GM18520 (cell line): Measurements from ENCODE around the gene UROS.

Experiments used
- ATAC-seq: cut with Tn5 transposase; IDR thresholded peaks from one replicate; pipeline ENCODE4 v1.9.1; 2021; ENCODE audit not compliant: unreplicated experiment

Gene UROS

DNA sequence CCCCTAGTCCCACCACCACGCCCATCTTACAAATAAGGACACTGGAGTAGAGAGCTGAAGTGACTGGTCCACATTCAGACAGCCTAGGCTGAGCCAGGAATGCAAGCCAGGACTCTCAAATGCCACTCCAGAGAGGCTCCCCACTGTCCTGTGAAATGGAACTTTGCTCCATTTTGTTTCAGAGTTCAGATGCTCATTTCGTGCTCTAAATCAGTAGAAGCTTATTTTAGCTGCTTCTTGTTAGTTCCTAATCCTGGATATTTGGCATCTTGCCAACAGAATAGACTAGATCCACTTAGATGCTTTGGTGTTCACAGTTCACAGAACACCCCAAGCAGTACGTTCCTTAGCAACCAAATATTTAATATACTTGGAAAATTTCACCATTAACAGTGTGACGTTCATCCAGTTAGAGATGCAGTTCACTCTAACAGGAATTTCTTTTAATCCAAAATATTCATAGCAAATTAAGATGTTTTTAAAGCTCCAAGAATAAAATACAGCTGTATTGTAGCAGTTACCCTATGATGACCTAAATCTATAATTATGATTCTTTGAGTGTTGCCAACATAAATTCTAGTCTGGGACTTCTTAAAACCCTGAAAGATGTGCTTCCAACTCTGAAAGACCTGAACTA lies 54.7 kb downstream of the UROS start:
- ATAC-seq, result no peak

DNA sequence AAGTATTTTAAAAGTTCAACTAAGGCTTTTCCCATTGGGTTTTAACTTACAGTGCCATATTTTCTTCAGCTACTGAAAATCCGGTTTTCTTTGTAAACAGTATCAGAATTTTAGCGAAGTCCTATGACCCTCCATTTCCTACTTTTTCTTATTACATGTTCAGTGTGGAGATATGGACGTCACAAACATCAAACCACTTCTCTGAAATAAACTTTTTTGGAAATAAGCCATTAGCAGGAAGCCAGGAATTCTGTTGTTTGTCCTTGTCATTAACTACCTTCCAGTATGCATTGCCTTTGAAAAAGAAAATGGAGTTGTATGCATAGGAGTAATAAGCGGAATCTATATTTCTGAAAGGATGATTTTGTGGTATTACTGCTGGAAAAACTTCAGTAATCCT lies 56.5 kb downstream of the UROS start:
- no peak for ATAC-seq

DNA sequence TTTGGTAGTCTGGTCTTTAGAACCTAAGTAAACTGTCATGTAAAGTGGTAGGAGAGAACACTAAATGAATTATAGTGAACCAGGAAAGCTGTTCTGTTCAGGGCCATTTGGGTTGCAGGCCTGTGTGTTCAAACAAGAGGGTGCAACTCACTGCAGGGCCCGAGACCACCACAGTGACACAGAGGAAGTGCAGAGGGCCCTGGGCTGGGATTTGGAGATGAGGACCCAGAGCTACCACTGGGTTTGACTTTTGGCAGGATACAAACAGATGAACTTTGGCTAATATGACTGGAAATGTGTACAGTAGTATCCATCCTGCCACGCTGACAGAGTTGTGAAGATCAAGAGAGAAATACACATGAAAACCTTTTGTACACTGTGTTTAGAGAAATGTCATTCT lies 57.2 kb downstream of the UROS start:
- ATAC-seq, result no peak

DNA sequence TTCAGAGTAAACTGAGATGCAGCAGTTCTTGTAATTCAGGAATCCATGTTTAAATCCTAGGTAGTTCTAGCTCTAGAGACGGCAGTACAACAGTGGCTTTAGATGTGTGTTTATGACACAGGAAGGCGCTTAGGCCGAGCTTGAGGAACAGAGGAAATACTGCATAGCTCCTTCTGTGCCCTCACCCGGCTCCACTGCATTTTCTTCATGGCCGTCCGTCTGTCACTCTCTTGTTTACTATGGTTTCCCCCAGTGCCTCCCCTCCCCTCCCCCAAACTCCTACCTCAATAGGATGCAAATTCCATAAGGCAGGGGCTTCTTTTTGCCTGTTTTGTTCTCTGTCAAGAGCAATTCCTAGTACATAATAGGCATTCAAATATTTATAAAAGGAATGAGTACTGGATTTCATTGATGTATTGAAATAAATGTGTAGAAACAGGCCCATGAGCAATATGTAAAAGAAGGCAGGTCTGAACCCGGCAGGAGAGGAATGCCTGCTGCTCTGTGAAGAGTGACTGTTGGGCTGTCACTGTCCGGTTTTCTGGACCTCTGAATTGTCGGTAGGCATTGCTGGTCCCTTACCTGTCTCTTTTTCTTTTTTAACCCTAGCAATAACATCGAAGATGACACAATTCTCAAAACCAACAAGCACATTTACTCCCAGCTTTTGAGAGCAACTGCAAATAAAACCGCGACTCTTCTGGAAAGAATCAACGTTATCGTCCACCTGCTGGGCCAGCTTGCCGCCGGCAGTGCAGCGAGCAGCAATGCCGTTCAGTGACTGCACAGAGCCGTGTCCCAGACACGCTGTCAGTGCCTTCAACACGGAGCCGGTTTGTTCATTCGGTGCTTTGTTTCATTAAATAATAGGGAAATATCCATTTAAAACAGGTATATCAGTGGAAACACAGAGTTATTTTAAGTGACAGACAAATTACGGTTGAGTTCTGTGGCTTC lies 60.1 kb downstream of the UROS start:
- no peak for ATAC-seq

DNA sequence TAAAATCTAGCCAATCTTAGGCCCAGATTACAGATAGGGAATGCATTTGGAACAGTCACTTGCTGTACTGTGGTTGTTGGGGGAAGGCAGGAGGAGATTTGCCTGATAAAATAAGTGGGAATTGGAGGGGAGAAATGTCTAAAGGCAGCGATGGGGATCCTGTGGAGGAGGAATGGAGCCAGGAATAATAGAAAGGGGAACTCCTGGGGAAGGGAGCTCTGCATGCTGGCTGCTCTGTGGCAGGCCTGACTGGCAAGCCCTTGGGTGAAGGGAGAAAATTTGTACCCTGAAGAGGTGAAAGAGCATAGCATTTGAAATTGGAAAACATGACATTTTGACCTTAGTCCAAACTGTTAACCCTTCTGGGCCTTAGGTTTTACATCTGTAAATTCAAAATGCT lies 61.1 kb downstream of the UROS start:
- ATAC-seq, result no peak

DNA sequence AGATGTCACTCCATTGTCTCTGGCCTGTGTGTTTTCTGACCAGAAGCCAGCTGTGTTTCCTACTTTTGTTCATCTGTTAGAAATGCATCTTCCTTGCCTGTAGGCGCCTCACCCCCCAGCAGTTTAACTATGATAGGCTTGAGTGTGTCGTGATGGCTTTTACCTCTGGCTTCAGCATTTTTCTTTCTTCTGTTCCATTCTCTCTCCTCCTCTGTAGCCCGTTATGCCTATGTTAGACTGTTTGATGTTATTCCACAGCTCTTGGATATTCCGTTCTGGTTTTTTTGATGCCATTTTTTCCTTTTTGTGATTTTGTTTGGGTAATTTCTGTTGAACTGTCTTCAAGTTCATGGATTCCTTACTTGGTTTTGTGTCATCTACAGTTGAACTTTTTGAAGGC lies 65.3 kb downstream of the UROS start:
- no peak for ATAC-seq

DNA sequence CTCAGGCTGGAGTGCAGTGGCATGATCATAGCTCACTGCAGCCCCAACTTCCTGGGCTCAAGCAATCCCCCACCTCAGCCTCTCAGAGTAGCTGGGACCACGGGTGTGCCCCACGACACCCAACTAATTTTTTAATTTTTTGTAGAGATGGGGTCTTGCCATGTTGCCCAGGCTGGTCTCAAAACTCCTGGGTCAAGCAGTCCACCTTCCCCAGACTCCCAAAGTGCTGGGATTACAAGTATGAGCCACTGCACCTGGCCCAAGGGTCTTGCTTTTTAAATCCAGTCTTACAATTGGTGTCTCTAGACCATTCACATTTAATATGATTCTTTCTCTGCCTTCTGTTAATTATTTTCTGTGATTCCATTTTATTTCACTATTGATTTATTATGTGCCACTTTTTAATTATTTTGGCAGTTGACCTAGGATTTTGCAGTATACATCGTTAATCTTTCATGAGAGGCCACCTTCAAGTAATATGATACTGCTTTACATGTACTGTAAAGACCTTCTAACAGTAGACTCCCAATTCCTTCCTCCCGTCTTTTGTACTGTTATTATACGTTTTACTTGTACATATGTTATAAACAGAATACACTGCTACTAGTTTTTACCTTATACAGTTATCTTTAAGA lies 66.1 kb downstream of the UROS start:
- ATAC-seq, result no peak

DNA sequence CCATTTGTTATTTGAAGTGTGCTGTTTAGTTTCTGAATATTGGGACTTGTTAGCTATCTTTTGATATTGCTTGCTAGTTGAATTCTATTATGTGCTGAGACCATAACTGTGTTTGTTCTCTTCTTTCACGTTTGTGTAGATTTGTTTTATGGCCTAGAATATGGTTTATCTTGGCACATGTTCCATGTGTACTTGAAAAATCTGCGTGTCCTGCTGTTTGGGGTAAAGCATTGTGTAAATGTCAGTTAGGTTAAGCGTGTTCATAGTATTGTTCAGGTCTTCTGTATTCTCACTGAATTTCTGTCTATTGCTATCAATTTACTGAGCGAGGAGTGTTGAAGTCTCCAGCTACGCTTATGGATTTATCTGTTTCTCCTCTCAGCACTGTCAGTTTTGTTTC lies 66.9 kb downstream of the UROS start:
- ATAC-seq, result no peak

DNA sequence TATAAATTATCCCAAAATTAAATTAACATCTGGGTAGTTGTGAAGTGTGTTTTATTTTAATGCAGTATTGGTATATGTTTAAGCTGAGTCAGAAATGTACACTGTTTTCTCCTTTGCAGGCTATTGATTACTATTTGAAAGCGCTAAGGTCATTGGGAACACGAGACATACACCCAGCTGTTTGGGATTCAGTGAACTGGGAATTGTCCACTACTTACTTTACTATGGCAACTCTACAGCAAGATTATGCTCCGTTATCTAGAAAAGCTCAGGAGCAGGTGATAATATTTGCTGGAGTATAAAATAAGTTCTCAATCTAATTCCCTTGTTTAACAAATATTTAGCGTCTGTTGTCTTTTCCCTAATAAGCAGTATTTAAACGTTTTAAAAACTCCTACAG lies 75.6 kb downstream of the UROS start:
- ATAC-seq, result no peak

DNA sequence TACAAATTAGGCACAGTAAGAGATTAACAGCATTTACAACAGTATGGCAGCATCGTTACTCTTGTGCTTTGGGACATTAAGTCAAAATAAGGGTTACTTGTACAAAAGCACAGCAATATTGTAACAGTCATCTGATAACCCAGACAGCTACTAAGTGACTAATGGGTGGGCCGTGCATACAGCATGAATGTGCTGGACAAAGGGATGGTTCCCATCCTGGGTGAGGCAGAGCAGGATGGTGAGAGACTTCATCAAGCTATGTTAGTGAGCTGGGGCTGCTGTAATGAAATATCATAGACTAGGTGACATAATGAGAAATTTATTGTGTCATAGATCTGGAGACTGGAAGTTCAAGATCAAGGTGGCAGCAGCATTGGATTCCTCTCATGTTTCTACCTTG lies 78.1 kb downstream of the UROS start:
- no peak for ATAC-seq

DNA sequence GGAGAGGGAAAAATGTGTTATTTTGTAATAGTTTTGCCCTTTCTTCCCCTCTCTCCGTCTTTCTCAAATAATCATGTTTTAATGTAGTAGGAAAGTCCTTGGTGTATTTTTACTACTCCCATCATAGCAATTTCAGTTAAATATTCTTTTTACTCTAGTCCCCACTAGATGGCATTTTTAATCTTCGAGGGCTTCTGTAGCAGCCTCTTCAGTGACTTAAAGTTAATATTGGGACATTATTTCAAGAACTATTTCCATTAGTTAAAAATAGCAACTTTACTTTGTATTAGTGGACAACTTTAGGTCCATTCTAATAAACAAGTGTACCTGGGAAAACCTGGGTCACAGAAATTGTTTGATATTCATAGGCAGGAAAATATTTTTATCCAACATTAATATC lies 80.6 kb downstream of the UROS start:
- ATAC-seq, result no peak

DNA sequence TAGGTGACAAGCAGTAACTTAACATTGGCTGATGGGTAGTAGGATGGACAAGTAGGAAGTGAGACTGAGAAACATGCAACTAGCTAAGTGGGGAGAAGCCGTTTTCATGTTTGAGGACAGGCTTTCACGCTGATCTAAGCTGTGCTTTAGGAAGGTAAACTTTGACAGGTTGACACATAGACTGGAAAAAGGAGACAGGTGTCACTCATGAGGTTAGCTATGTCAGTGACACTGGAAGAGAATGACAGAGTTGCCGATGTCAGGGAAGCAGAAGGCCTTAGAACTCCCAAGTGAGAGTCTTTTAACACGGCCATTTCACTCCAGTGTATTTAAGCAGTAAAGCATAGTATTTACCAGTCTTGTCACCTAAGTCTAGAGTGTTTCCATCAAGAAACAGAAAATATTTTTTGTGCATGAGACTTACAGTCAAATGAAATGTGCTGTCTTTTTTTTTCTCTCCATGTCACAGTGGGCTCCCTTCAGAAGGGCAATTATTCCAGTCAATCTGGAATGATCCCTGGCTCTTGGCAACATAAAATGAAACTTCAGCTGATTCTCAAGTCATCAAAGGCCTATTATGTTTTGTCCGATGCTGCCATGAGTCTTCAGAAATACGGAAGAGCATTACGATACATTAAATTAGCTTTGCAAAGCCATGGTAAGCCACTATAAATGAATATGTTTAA lies 82.9 kb downstream of the UROS start:
- ATAC-seq, result no peak
